IPS DF 6.9 (cell line): ENCODE results near the gene ASCL4.

ENCODE experiments used
- DNase-seq: peaks from one replicate; pipeline ENCODE4 v3.0.0-alpha.2; 2013; ENCODE audit warnings: low read depth, low spot score
- H3K27ac ChIP-seq: one replicate; pipeline ENCODE4 v1.5.1; 2013; ENCODE audit warnings: low read length, control low read depth
- H3K27me3 ChIP-seq: 2 replicates; pipeline ENCODE4 v1.6.1; 2013; ENCODE audit warnings: mild to moderate bottlenecking, low read length; ENCODE audit not compliant: control insufficient read depth, insufficient read depth
- H3K36me3 ChIP-seq: 2 replicates; pipeline ENCODE4 v1.6.1; 2013; ENCODE audit warnings: low read length; ENCODE audit not compliant: control insufficient read depth, insufficient read depth
- H3K4me1 ChIP-seq: 2 replicates; pipeline ENCODE4 v1.6.1; 2013; ENCODE audit warnings: low read length; ENCODE audit not compliant: control insufficient read depth, insufficient read depth
- H3K4me3 ChIP-seq: 2 replicates; pipeline ENCODE4 v1.5.1; 2013; ENCODE audit warnings: mild to moderate bottlenecking, low read length
- H3K9me3 ChIP-seq: 2 replicates; pipeline ENCODE4 v1.6.1; 2013; ENCODE audit warnings: low read length, inconsistent platforms; ENCODE audit not compliant: control insufficient read depth, insufficient read depth
- WGBS: extraction: QIAGEN DNeasy Blood & Tissue Kit; methylation state at CpG from one replicate; pipeline ENCODE4 v1.1.7; 2013; ENCODE audit warnings: mixed read lengths, missing lambda C conversion rate; ENCODE audit not compliant: insufficient read length, insufficient coverage; 5-methylcytosine and 5-hydroxymethylcytosine counted together

Gene ASCL4

DNA sequence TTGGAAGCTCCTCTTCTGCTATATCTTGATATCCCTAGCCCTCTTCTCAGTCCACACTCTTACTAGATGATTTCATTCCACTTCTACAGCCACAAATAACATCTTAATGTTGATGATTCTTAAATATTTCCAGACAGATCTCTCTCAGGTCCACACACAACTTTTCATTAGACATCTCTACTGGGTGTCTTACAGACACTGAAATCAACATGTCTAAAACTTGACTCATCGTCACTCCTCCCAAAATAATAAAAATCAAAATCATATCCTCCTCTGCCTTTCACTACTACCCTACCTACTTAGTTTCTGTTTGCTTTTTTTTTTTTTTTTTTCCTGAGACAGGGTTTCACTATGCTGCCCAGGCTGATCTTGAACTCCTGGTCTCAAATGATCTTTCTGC lies 25.4 kb upstream of the ASCL4 start:
- Histone ChIP-seq H3K36me3 (peaks cover 17% of the 10 kb centered on the region; the same call in 1 of the 2 replicates), H3K9me3 (no peaks in the 10 kb centered on the region), H3K4me3 (no peak overlapping the region), H3K4me1 (no peaks in the 10 kb centered on the region; the same call in 1 of the 2 replicates), H3K27me3 (no peaks in the 10 kb centered on the region), H3K27ac (no peak overlapping the region)
- 100% methylated on average over 1 of the region's 1 CpG for WGBS
- DNase-seq: no peak

GRCh38 chr12:107759410-107759809 lies 15.1 kb upstream of the ASCL4 start:
- no peaks in the 10 kb centered on the region for H3K27me3 ChIP-seq
- H3K4me1 ChIP-seq: no peaks in the 10 kb centered on the region
- WGBS: no CpG with 5 or more reads among the region's 3 CpGs
- H3K27ac ChIP-seq: no peak overlapping the region
- no peaks in the 10 kb centered on the region for H3K9me3 ChIP-seq
- no peak for DNase-seq
- no peak overlapping the region for H3K4me3 ChIP-seq
- peaks cover 2% of the 10 kb centered on the region; the same call in 1 of the 2 replicates for H3K36me3 ChIP-seq

GRCh38 chr12:107760207-107760808 lies 14.2 kb upstream of the ASCL4 start:
- Histone ChIP-seq H3K9me3 (no peaks in the 10 kb centered on the region), H3K36me3 (no peaks in the 10 kb centered on the region; the same call in 1 of the 2 replicates), H3K4me1 (no peaks in the 10 kb centered on the region), H3K27me3 (no peaks in the 10 kb centered on the region), H3K27ac (no peak overlapping the region), H3K4me3 (peak overlapping the region; percentile 86; the same call in 1 of the 2 replicates)
- WGBS: no CpG with 5 or more reads among the region's 30 CpGs
- no peak for DNase-seq

DNA sequence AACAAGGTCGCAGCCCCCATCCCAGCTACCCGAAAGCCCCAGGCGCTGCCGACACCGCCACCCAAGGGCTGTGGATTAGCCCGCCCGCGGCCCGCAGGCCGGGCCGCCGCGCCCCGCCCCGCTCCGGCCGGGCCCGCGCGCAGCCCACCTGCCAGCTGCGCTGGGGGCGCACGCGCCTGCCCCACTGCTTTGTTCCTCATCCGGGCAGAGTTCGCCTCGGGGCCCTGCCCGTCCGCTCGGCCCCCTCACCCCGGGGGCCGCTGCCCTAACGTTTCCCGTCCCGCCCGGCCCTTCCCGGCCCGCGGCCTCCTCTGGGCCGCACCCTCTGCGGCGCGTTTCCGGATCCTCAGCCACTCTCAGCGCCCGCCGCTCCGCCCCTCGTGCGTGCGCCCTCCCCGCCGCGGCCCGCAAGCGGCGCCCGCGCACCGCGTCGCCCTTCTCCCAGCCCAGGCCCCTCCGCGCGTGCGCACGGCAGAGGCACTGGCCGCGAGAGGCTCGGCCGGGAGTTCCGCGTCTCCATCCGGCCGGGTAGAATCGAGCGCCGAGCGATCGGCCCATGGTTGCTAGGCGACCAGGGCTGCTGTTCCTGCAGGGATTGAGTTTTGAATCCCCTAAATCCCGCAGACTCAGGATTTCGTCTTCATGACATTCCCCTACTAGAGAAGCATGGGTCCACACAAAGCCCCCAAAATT lies 13.5 kb upstream of the ASCL4 start, which contains the start of gene PRDM4:
PRDM4 (minus strand) TSS at position 329 of the 693 bp plus-strand sequence. CDS start 622 bp downstream, outside the sequence.
- Histone ChIP-seq H3K27ac (no peak within 1 kb of the TSS), H3K9me3 (no peaks in the 10 kb centered on the region), H3K4me1 (no peaks in the 10 kb centered on the region), H3K36me3 (no peaks in the 10 kb centered on the region; the same call in 1 of the 2 replicates), H3K27me3 (no peaks in the 10 kb centered on the region), H3K4me3 (peak within 1 kb of the TSS; percentile 86)
- no CpG with 5 or more reads among the region's 83 CpGs for WGBS
- peak; percentile 81 for DNase-seq

DNA sequence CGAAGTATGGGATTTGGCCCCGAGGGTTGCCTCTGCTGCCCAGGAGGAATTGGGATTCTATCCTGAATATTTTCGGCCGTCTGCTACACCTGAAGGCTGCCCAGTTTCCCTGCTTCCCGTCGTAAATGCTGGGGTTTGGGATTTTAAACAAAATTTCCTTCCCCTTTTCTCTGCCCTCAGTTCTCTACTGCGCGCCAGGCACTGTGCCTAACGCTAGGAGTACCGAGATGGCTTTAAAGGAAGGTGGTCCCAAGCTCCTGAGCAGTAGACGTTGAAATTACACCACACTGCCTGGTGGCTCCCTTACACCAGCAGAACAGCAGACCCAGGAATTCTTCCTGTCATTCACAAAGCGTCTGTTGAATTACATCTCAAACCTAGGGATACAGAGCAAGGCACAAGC lies 13.0 kb upstream of the ASCL4 start:
- no CpG with 5 or more reads among the region's 12 CpGs for WGBS
- Histone ChIP-seq H3K36me3 (no peaks in the 10 kb centered on the region; the same call in 1 of the 2 replicates), H3K9me3 (no peaks in the 10 kb centered on the region), H3K27me3 (no peaks in the 10 kb centered on the region), H3K4me1 (no peaks in the 10 kb centered on the region), H3K4me3 (peak overlapping the region; percentile 49; the same call in 1 of the 2 replicates), H3K27ac (no peak overlapping the region)
- DNase-seq: no peak

GRCh38 chr12:107762874-107763273 lies 11.6 kb upstream of the ASCL4 start:
- Histone ChIP-seq H3K36me3 (no peaks in the 10 kb centered on the region), H3K4me1 (no peaks in the 10 kb centered on the region), H3K27ac (no peak overlapping the region), H3K9me3 (no peaks in the 10 kb centered on the region), H3K27me3 (no peaks in the 10 kb centered on the region), H3K4me3 (no peak overlapping the region)
- no peak for DNase-seq
- no CpG with 5 or more reads among the region's 1 CpG for WGBS

- WGBS: no CpG with 5 or more reads among the region's 4 CpGs
- H3K36me3 ChIP-seq: no peaks in the 10 kb centered on the region
- H3K27me3 ChIP-seq: no peaks in the 10 kb centered on the region
- no peak overlapping the region for H3K27ac ChIP-seq
- no peaks in the 10 kb centered on the region for H3K9me3 ChIP-seq
- no peak for DNase-seq
- H3K4me1 ChIP-seq: no peaks in the 10 kb centered on the region
- no peak overlapping the region for H3K4me3 ChIP-seq
These were observed 9.9 kb upstream of the ASCL4 start for GRCh38 chr12:107764626-107765025.

DNA sequence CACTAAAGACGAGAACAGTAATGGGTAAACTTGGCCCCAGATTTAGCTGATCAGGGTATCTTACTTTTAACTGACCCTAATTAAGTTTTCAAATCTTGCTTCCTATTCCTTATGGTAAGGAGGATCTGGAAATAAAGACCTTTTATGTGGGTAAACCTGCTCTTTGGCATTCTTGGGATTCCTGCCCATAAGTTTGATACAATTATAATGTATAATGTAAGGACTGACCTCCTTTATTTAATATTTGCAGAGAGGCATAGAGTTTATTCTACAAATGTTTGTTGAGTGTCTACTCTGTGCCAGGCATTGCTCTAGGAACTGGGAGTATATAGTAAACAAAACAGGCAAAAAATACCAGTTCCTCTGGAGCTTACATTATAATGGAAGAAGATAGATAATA lies 9.2 kb upstream of the ASCL4 start:
- no CpG with 5 or more reads among the region's 1 CpG for WGBS
- no peaks in the 10 kb centered on the region for H3K4me1 ChIP-seq
- no peak for DNase-seq

DNA sequence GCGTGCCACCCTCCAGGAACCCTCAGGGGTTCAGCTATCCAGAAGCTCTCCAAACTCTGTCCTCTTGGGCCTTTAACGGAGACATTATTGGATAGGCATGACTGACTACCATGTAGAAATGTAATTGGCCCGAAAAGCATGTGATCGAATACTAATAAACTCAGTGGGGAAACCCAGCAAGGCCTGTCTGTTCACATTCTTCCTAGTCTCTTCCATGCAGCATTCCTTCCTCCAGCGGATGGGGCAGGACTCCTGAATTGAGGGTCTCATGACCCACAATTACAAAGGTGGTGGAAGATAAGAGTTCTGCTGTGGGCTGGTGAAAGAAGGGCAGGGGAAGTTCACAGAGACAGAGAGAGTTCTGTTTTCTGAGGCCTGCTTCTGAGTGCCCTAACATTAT lies 7.0 kb upstream of the ASCL4 start:
- Histone ChIP-seq H3K27me3 (no peaks in the 10 kb centered on the region), H3K9me3 (no peaks in the 10 kb centered on the region), H3K4me1 (no peaks in the 10 kb centered on the region), H3K36me3 (no peaks in the 10 kb centered on the region), H3K27ac (no peak overlapping the region), H3K4me3 (no peak overlapping the region)
- no CpG with 5 or more reads among the region's 5 CpGs for WGBS
- no peak for DNase-seq

More for the DNA sequence above, 9.2 kb upstream of the ASCL4 start:
- H3K27ac ChIP-seq: no peak overlapping the region
- H3K27me3 ChIP-seq: no peaks in the 10 kb centered on the region
- no peak overlapping the region for H3K4me3 ChIP-seq
- H3K36me3 ChIP-seq: no peaks in the 10 kb centered on the region
- H3K9me3 ChIP-seq: no peaks in the 10 kb centered on the region

GRCh38 chr12:107775093-107775721 lies 703 bp downstream of the ASCL4 start:
- Histone ChIP-seq H3K36me3 (no peaks in the 10 kb centered on the region), H3K4me1 (no peaks in the 10 kb centered on the region), H3K4me3 (peak overlapping the region; percentile 33; the same call in 1 of the 2 replicates), H3K27ac (no peak overlapping the region), H3K27me3 (peaks cover 24% of the 10 kb centered on the region), H3K9me3 (no peaks in the 10 kb centered on the region)
- peak; percentile 61 for DNase-seq
- WGBS: no CpG with 5 or more reads among the region's 66 CpGs
